HG03108 (cell line): ENCODE measurements around the gene UTS2B.

Experiments
- ATAC-seq: cut with Tn5 transposase; IDR thresholded peaks from one replicate; pipeline ENCODE4 v1.9.1; 2021; ENCODE audit warnings: moderate library complexity; ENCODE audit not compliant: unreplicated experiment

Gene UTS2B

DNA sequence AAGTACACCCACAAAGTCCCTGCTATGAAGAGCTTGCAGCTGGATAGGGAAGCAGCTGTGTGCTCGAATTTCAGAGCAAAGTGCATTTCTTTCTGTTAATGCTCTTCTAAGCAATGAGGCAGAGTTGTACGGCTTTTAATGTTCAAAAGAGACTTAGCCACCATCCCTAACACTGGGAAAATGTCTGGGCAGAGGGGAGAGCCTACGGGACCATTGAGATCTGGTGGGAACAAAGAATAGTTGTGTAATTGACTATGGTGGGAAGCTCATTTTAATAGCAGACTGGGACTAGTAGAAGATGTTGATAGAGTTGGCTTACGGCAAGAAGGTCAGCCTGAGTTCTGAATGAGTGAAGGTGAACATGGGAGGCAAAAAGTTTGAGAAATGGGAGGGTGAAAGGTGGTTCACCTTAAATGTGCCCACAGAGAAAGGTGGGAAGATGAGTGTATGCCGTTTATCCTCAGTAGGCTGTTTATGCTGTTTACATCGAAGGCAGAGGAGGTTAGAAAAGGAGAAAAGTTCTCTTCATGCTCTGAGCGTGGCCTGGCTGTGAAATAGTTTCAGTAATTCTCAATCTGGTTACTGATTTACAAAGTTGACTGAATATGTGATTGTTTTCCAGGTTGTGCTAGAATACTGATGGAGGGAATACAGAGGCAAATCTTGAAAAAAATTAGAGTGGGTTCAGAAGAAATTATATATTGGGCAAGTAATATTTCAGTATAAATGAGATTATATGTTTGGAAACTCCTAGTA is 22.9 kb upstream of the UTS2B start:
- no peak for ATAC-seq

DNA sequence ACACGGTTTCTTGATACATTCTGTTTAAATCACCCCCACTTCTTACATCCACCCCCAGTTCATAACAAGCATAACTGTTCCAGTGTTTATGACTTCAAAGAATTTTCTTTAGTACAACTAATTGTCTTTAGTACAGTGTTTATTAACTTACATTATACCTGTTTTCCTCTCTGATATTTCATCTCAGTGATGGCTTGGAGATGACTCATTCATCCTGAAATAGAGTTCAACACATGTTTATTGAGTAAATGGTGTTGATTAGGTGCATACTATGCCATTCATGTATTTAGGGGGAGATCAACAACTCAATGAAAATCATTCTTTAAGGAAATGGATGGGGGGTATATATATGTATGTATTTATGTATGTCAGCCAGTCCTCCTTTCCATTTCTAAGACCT is 21.7 kb upstream of the UTS2B start:
- no peak for ATAC-seq

DNA sequence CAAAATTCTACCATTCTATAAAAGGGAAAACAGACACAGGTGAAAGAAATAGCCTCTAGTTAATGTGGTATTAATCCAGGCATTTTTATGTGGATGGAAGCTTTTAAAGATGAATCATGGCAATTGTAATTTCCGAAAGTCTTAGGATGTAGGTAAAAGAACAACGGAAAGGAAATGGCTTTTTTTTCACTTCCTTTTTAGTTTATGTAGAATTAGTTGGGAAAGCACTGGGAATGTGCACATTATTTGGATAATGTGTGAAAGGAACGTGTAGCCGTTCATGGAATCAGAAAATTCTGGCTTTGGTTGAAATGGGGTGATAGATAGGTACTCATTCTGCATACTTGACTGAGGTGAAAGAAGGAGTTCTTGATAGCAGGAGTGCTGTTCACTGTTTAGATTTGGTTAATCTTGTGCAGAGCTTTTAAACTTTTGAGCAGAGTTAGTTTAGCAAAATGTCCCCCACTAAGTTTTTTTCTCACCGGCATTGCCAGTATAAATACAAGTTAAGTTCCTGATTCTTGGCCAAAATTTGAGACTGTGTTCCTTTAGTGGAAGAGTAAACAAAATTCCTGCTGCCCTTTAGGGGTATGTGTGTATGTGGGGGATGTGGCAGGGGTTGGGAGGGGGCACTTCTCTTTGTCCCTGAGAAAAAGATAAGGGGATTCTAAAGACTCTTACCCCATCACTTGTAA is 20.2 kb upstream of the UTS2B start:
- ATAC-seq: no peak

GRCh38 chr3:191348098-191348497 is 17.8 kb upstream of the UTS2B start:
- no peak for ATAC-seq

DNA sequence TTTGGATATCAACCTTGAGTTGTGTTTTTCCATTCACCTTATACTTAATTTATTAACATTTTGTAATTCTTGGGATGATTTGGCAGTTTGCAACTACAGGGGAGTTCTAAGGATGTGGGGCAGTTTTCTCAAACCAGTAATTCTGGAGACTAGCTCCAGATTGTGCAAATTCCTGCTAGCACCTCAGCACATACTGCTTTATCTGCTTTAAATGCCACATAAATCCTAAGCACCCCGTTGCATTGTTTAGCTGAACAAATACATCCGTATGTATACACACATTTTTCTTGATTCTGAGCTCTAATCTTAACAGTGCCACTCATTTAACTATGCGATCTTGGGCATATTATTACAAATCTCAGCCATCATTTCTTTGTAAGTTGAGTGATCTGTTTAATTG is 16.9 kb upstream of the UTS2B start:
- no peak for ATAC-seq

DNA sequence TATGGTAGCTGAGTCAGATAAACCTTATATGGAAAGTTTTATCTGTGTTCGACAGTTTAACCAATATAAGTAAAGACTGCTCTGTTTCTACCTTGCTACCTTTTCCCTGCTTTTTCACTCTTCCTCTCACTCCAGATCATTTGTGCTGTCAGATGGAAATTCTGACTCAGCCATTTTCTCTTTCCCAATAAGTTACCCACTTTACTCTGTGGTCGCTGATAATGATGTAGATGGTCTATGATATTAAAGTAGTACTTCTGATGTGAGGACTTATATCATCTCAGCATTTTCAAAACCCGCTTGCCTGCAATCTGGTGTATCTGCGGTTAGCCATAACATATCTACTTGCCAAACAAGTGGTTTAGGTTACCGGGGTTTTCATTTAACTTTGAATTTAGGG is 15.0 kb upstream of the UTS2B start:
- ATAC-seq: no peak

GRCh38 chr3:191343913-191344312 is 13.6 kb upstream of the UTS2B start:
- ATAC-seq: no peak

- ATAC-seq: no peak
Observed at GRCh38 chr3:191343115-191343514, 12.8 kb upstream of the UTS2B start.

DNA sequence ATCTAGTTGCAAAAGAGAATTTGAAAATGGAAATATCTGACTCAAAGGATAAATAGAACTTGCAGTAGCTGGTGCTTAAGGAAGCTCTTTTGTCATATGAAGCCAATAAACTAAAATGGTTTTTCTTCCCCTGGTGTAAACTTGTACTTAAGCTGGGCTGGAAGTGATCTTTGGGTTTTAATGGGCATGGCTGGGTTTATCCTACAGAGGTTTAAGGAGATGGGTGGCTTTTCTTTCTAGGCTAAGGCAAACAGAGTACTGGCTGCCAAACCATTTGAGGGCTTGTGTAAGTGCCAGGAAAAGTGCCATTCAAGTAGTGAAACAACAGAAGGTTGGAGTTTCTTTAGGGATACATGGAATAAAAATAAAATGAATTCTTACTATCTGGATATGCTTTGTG is 12.1 kb upstream of the UTS2B start:
- no peak for ATAC-seq

DNA sequence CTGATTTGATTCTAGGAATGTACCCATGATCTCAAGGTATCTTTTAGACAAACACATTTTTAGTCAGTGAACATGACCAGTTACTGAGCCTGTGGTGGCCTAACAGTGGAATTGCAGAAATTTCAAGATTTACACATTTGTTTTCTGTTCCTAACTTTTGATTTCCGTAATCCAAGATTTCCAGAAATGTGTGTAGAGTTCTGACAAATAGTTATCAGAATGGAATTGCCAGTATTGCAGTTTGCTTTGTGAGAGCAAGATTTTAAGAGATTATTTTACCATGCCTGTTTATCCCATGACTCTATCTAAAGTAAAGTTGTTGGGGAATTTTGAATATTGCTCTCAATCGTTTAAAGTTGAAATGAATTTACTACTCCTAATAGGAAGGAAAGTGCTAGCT is 11.7 kb upstream of the UTS2B start:
- no peak for ATAC-seq

GRCh38 chr3:191340966-191341365 is 10.6 kb upstream of the UTS2B start:
- ATAC-seq: no peak

DNA sequence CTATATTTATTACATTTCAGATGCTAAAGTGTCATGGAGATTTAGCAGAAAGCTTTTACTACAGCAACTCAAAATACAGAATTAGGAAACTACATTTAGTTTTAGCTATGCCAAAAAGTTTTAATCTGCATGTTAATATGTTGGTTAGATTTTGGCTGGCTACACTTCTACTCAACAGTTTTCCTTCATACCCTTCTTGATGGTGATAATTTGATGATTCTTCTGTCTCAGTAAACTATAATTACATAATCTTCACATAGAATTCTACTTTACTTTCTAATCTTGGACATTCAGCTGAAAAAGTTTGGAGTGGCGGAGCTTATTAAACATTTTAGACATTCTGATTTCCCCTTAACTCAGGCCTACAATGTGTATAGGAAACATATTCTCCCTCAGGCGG is 10.0 kb upstream of the UTS2B start:
- no peak for ATAC-seq

- no peak for ATAC-seq
Observed at GRCh38 chr3:191339316-191339917, 9.1 kb upstream of the UTS2B start.

DNA sequence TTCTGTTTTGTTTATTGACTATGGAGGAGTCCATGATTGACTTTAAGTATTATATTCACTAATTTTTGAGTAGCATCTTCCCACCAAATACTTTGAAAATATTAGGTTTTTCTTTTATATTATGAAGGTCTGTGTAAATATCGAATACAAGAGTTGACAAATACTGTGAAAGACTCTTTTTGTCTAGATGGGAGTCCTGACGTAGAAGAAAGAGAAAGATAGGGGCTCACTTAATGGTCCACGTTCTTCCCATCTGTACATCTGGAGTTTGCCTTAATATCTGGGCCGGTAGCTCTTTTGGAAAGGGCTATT is 7.8 kb upstream of the UTS2B start:
- ATAC-seq: no peak

DNA sequence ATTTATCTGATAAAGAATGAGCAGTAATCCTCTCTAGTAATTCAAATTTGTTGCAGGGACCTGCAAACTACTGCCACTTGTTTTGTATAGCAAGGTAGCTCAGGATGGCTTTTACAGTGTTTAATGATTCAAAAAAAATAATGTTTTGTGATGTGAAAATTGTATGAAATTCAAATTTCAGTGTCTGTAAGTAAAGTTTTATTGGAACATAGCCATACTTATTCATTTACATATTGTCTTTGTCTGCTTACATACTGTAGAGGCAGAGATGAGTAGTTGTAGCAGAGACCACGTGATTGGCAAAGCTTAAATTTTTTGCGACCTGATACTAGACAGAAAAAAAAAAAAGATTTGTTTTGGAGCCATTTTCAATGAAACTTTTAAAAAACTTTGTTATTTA is 6.5 kb upstream of the UTS2B start:
- peak; percentile 26 for ATAC-seq

DNA sequence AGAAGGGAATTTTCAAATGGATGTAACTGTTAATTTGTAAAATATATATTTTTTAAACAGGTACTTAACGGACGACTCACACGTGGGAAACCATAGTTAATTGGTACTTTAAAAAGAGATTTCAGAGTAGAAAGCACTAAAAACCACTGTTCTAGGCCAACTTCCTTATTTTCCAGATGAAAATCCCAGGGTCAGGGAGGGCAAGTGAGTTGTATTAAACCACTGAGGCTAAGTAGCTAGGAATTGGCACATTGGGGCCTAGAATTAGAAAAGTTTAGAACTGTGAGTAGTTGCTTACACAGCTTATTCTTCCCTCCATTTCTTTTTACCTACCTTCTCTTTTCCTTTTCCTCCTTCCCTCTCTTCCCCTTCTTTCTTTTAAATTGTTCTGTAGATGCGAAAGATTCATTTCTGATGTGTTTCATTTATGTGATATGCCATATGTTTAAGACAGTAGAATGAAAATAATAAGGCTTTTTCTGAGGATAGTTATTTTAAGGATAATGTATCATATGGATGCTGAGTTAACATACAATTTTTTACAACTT is 4.1 kb upstream of the UTS2B start:
- ATAC-seq: no peak

GRCh38 chr3:191333298-191333880 is 3.1 kb upstream of the UTS2B start:
- ATAC-seq: no peak

GRCh38 chr3:191331388-191331787 is 1.1 kb upstream of the UTS2B start:
- ATAC-seq: no peak

- no peak for ATAC-seq
Observed at GRCh38 chr3:191330530-191331048, 263 bp upstream of the UTS2B start.

DNA sequence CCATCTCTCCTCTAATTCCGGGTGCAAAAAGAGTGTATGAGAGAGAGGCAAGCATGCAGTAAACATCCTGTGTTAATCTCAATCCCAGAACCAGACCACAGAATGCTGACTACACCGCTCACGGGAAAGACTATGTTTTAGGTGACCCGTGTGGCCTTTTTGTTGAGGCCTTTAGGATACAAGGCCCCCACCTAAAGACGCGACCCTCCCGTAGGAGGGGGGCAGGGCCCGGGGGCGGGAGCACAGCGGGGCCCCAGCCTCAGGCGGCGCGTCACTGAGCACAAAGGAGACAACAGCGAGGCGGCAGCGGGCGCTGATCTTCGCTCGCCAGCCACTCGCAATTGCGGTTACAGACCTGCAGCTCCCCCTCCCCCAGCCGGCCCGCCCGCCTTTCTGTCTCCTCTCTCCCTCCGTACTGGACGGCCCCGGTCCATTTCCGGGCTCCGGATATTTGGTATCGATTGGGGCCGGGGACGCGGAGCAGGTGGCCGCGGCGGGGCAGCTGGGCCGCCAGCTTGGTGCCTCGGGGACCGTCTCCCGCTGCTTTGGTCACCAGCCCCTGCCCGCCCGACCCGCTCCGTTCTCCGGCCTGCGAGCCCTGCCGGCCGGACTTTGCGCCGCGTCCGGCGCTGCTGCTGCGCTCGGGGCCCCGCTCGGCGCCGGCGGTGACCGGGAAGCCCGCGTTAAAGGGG is 1.2 kb downstream of the UTS2B start, which contains the start of gene CCDC50:
CCDC50 (plus strand) TSS at position 433 of the 692 bp plus-strand sequence. CDS start 281 bp downstream, outside the sequence.
- peak; percentile 72 for ATAC-seq
